GM21825 (cell line): ENCODE measurements around the gene VDAC1.
"Not testable (repeated sequence)": the region's sequence is repeated elsewhere in the genome, so short reads cannot be mapped to it uniquely, and the experiment has no call there.

Experiments used
- ATAC-seq: cut with Tn5 transposase; IDR thresholded peaks from one replicate; pipeline ENCODE4 v1.9.1; 2021; ENCODE audit warnings: mild to moderate bottlenecking, moderate library complexity; ENCODE audit not compliant: unreplicated experiment

Gene VDAC1

DNA sequence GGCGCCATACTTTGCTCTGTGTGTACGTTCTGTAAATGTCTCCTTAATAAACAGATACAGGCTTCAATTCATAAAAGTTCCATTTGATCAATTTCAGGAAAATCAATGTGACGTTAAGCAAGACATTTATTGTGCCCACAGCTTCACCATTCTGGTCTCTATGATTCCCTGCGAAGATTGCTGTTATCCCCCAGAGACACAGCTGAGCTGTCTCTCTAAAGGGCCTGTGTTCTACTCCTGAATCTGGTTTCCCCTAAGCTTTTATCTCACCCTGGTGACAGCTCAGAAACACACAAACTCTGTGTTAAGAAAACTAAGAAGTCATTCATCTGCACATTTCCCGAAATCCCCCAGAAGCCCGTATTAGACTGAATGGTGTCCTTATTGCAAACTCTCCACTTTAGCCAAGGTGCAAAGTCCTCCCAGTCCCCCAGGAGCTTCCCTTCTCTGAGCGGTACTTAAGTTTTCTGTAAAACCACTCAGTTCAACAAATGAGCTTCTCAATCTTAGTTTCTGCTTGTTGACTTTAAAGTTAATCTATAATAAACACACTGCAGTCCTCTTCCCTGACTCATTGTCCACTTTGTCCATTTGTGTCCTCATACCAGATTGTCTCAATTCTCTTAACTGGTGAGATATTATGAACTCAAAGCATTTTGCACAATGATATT, 35.0 kb downstream of the VDAC1 start:
- ATAC-seq: no peak

DNA sequence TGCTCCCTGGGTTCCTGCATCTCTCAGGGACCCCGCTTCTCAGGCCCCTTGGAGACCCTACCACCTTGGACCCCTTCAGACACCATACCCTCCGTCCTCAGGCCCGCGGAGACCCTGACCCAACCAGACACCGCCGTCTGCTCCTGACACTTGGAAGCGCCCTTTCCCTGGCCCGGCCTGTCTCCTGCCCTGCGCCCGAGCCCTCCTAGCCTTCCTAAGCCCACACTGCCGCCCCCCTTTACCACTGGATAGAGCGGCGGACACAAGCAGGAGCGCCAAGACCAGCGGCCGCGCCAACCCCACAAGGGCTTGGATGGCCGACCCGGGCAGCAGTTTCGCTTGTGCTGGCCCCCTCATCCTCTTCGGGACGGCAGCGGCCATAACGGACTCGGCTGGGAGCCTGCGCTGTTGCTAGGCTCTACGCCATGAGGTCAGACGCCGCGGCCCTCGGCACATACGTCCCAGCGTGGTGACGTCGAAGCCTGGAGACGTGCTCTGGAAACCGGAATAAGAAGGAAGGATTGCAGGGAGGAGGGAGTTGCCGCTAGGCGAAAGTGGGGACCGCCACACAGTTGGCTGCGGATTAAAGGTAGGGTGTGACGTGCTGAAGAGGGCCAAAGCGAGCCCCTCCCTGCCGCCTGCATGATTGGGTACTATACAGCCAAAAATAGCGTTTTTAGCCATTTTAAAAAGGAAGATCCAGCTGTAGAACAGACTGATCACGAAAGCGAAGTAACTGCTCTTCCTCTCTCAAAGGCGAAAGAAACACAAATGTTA, 36.4 kb downstream of the VDAC1 start, which contains the start of gene C5orf15:
C5orf15 (minus strand) TSS at position 422 of the 777 bp plus-strand sequence; CDS start at position 381, 41 bp downstream.
- ATAC-seq: peak; percentile 93

DNA sequence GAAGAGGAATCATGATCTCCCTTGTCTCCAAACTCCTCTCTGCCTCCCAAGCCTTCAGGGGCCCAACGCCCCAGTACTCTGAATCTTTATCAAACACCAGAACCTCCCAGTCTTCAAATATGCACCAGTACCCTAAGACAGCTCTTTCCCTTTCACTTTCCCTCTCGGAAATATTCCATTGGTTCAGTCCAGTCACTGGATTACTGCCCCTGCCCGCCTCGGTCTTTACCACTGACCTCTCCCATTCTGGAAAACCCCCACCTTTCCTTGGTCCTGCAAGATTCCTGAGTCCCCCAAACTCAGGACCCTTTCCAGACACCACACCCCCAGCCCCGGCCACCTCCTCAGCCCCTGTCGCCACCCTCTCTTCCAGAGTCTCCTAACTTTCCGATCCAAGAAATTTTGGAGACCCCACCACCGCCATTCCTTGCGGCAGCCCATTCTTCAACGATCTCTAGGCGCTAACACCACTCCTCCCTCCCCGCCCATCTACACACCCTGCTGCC, 37.0 kb downstream of the VDAC1 start:
- peak; percentile 4 for ATAC-seq

DNA sequence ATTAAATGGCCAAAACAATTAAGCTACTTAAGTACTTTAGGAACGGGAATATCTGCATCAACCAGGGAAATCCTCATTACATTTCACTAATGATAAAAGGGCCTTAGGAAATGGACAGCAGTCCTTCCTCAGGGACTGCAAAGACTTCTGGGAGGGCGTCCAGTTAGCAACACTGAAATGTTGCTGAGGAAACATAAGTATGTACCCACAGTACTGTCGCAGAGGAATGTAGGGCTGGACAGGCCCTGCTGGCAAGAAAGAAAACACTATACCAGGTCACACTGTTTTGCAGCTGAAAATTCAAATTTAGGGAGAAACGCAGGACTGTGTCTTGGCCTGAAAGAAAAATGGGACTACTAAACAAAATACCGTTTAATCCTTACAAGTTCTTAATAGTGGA, 37.7 kb downstream of the VDAC1 start:
- no peak for ATAC-seq

DNA sequence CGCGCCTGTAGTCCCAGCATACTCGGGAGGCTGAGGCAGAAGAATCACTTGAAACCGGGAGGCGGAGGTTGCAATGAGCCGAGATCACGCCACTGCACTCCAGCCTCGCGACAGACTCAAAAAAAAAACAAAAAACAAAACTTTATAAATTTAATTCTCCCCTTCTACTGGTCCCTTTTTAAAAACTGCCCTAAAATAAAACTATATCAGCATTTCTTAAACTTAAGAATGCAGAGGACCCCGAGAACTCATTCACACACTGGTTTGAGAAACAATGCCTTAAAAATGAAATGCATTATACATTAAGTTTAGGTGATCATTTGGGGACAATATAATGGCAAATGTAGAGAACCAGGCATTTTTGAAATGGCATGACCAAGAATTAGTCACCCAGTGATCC, 38.7 kb downstream of the VDAC1 start:
- ATAC-seq: no peak

DNA sequence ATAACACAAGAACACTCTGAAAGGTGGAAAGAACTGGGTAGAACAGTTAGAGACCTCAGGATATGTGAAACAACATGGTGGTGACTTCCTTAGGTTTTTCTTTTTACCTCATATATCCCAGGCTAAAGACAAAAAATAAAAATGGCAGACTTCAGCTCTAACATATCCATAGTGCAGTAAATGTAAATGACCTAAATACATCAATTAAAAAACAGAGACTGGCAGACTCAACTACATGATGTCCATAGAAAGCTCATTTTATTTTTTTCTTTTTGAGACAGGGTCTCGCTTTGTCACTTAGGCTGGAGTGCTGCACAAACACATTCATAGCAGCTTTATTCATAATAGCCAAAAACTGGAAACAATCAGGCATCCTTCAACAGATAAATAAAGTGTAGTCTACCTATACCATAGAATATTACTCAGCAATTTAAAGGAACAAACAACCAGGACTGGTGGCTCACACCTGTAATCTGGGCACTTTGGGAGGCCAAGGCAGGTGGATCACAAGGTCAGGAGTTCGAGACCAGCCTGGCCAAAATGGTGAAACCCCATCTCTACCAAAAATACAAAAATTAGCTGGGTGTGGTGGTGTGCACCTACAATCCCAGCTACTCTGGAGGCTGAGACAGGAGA, 41.2 kb downstream of the VDAC1 start:
- ATAC-seq: no peak

DNA sequence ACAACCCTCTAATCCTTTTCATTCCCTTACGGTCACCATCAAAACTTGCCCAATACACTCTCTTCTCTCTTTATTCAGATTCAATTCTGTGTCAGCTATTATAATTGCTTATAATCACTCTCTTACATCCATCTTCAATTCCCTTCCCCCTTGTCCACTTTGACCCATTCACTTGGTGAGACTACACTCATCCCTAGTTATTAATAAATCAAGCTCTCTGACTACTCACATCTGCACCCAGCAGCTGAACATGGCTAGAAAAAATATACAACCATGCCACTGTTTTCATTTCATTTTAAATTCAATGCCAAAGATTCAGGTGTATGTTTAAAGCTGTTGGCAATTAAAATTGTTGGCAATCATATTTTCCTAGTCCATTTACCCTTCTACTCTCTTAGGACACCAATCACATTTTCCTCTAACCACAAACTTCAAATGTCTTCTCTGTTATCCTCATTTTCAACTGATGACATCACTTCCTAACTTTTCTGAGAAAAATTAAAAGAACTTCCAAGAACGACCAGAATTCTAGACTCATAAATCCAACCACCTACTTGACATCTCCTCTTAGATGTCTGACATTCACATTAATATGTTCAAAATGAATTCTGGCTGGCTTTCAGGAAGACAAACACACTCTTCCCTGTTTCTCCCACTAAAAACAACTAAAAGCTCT, 41.8 kb downstream of the VDAC1 start:
- ATAC-seq: no peak

DNA sequence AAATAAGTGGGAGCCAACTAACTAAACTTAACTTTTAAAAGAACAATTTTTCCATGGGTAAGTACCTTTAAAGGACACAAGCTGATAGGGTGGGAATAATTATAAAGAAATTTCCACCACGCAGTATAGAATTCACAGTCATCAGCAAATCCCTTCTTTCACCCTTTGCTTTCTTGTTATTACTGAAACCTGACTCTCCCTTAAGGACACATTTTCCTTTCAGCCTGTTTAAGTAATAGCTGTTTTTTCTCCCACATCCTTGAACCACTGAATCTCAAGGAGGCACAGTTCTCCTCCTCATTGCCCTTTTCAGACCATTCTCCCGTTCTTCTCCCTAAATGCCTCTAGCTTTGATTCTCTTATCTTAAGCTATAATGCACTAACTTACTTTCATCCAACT, 42.6 kb downstream of the VDAC1 start:
- no peak for ATAC-seq

DNA sequence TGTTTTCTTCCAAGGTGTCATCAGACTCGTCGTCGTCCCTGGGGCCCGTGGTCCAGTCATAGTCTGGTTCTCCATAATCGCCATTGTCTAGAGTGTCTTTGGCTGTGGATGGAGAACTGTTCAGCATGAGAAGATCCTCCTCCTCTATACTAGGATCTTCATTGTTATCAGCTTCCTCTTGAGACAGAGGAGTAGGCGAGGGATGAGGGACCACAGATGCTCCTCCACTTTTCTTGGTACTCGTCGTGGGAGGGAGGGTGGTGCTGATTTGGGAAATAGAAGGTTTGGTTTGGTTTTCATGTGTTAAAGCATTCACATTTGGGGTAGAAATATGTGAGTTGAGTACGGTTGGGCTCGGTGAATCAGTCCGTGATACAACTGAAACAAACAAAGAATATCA, 45.1 kb downstream of the VDAC1 start:
- ATAC-seq: no peak

DNA sequence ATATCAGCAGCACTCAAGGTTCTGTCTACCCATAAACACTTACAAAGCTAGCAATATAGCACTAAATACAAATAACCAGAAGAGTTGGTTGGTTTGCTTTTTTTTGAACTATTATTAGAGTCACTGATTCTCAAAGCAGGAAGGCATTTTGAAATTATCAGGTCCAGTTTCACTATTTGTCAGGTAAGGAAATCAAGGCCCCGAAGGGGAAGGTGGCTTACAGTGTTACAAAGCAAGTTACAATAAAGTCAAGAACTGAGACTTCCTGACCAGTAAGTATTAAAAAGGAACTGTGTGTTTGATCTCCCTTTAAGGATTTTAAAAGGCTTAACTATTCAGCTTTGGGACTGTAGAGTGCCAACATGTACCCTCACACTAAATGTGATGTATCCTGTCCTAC, 47.2 kb downstream of the VDAC1 start:
- ATAC-seq: peak; percentile 73

DNA sequence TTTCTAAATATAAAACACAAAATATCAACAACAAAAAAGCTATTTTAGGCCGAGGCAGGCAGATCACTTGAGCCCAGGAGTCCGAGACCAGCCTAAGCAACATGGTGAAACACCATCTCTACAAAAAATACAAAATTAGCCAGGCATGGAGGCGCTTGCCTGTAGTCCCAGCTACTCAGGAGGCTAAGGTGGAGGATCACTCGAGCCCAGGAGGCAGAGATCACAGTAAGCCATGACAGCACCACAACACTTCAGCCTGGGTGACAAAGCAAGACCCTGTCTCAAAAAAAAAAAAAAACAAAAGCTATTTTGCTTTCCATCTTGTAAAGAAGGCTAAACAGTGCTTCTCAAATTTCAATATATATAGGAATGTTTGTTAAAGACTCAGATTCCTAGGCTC, 47.7 kb downstream of the VDAC1 start:
- ATAC-seq: peak; percentile 25

DNA sequence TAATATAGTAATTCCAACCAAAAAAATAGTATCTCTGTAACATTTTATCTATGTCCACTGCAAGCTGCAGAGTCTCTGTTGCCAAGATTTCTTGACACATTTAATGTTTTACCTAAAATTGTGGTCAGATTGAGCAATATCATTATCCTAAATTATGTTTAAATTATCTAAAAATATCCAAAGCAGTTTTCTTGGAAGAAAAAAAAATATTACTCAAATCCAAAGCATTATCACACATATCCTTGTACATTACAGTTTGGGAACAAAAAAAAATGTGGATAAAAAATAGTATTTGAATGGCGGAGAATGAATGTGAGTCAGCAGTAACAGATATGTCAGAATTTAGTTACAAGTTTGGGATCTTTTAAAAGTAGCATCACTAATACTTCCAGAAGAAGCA, 48.6 kb downstream of the VDAC1 start:
- not testable (repeated sequence) for ATAC-seq

DNA sequence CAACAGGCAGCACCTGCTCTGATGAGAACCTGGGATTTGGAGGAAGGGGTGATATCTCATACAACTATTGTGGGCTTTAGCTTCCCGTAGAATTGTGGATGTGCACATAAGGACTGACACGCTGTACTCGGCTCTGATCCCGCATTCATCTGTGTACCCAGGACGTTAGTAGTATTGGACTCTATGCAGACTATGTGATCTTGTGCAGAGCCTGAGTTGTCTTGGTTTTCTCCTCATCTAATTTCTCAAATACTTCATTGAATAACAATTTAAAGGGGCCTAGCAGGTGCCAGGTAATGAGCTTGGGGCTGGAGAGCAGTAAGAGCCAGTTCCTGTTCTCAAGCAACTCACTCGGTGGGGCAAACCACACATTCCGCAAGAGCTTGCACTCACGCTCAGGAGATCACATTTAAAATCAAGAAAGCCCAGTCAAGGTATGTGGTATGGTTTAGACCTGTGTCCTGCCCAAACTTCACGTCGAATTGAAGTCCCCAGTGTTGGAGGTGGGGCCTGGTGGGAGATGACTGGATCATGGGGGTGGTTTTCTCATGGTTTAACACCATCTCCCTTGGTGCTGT, 51.1 kb downstream of the VDAC1 start:
- ATAC-seq: no peak

DNA sequence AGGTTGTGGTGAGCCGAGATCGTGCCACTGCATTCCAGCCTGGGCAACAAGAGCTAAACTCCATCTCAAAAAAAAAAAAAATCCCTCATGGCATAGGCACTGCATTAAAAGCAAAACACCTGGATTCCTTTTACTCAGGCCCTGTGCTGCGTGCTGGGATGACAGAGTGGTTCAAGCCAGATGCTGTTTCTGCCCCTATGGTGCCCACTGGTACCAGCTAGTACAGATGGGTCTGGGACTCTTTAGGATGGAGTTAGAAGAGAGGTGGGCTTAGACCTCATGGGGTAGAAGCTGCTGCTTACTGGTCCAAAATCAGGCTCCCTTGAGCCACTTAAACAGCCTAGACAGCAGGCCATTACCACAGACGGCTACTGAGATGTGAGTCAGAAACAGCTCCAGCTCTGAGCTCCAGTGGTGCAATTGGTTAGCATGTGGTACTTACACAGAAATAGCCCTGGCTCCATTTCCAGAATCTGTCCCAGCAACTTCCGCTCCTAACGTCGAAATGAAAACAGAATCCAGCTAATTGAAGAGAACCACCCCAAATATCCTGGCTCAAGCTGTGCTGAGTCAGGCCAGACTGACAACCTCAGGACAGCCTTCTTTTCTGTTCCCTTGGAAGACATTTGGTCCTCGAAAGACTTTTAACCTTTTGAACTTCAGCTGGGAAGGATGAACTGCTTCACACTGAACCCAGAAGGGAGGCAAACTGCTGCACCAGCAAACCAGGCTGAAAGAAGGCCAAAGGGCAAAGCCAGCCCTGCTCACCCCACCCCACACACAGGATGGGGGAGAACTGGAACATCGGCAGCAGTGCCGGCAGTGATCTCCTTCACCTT, 51.8 kb downstream of the VDAC1 start:
- no peak for ATAC-seq

DNA sequence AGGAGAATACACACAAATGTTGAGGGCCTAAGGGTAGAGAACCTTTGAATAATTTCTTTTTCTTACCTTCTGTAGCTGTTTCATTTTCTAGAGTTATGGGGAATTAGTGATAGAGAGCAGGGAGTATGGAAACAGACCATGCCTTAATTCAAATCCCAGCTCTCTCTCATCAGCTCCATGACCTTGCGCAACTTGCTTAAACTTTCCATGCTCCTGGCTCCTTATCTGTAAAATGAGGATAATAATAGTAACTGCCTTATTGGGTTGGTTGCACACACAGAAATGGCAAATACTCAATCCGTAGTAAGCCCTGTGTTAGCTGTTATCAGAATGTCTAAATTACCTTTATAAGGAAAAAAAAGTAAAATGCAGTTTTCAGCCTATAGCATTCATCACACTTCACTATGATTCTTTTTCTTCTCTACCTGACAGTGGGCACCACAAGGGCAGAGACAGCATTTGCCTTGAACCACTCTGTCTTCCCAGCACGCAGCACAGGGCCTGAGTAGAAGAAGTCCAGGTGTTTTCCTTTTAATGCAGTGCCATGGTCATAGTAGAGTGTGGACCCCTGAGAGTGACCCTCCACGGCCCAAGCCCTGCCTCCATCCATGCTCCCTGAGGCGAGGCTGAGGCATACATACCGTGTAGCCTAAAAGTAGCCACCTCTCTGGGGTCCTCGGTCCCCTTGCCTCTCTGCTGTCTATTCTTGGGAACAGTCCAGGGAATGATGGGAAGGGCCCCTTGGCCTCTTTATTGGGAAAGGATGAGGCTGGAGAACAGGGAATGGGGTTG, 53.8 kb downstream of the VDAC1 start:
- no peak for ATAC-seq

DNA sequence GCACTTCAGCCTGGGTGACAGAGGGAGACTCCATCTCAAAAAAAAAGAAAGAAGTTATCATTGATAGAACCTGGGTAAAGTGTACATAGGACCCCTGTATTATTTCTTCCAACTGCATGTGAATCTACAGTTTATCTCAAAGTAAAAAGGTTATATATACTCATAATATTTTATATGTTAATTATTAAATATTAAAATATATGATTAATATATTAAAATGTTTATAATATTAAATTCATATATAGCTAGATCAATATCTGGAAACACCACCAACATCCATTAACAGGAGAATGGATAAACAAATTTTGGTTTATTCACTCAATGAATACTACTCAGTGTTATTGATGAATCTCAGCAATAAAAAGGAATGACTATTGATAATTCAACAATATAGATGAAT, 56.1 kb downstream of the VDAC1 start:
- ATAC-seq: no peak

DNA sequence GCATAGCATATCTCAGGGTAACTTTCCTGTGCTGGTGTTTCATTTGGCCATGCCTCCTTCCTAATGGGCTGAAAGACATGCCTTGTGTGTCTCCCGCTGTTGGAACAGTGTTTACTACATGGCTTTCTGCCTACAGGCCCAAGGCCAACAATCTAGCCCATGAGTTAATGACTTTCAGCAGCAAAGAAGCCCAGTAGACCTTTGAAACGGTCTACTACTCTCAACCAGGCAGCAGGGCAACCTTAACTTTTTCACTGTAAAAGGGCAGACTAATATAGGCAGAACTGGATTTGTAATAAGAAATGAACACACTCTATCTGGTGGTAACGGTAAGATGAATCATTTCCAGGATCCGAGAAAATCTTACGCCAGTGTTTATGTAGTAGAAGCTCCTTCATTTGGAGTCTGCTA, 57.3 kb downstream of the VDAC1 start:
- ATAC-seq: no peak

DNA sequence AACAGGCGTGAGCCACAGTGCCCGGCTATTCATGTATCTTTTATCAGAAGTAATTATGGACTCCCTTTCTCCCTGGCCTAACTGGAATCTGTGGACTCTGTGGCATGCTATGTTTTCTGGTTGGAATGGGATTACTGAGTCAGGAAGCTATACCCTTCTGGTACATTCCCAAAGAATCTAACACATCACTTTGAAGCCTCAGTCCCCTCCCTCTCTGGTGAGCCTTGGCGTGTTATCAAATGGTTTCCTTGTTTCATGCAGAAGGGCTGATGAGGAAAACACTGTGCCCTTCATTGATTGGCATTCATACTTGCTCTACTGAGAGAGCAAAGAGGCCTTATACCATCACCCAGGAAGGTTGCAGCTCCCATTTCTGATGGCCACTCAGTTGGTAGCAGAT, 59.2 kb downstream of the VDAC1 start:
- no peak for ATAC-seq
